ENCODE measurements around the gene SLC22A1.
A peak's percentile ranks its signal among the peaks of the same experiment; 100 is the strongest.
"Not testable (repeated sequence)": the region's sequence is repeated elsewhere in the genome, so short reads cannot be mapped to it uniquely, and the experiment has no call there.

SLC22A1 gene

DNA sequence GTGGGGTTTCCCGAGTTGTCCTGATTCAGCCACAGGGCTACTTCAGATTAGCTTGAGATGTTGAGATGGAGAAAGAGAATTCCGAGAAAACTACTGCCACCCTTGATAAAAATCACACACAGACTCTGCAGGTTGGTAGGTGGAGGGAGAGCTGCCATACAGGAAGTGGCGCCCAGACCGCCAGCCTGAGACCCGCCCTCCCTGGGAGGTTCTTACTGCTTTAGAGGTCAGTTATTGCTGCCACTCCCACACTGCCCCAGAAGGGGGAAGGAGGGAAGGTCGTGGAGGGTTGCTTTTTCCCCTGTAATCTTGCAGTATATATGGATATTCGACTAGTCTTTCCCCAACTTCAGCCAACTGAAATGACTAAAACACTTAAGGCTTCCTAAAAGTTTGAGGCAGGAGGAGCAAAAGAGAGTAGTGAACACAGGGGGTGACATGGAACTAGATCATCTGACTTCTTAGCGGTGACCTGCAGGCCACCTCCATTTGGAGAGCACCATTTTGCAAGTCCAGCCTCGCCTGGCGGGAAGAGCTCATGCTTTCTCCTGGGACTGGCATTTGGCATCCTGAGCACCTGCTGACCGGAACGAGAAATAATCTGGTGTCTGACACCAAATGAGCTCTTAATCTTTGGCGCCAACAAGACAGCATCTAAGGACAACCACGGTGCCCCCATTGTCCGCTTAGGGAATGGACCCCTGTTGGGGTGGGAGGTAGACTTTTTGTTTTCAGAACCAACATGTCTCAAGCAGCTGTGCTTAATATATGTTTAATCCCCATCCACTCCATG is 35.7 kb upstream of the SLC22A1 start:
- TF ChIP-seq, protein P1, sequence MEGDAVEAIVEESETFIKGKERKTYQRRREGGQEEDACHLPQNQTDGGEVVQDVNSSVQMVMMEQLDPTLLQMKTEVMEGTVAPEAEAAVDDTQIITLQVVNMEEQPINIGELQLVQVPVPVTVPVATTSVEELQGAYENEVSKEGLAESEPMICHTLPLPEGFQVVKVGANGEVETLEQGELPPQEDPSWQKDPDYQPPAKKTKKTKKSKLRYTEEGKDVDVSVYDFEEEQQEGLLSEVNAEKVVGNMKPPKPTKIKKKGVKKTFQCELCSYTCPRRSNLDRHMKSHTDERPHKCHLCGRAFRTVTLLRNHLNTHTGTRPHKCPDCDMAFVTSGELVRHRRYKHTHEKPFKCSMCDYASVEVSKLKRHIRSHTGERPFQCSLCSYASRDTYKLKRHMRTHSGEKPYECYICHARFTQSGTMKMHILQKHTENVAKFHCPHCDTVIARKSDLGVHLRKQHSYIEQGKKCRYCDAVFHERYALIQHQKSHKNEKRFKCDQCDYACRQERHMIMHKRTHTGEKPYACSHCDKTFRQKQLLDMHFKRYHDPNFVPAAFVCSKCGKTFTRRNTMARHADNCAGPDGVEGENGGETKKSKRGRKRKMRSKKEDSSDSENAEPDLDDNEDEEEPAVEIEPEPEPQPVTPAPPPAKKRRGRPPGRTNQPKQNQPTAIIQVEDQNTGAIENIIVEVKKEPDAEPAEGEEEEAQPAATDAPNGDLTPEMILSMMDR (IDR thresholded peaks at IDR 0.05; ENCODE audit: extremely low read depth, insufficient read depth, missing control alignments): no peak

GRCh38 chr6:160086754-160087153 is 34.9 kb upstream of the SLC22A1 start:
- in situ Hi-C loops (cut with MboI; ENCODE audit: low pct_unique_long_range_greater_than_20kb, low sequenced_read_pairs, unreplicated experiment): no loop called here

More for the DNA sequence above, 35.7 kb upstream of the SLC22A1 start:
- in situ Hi-C loops (cut with MboI; ENCODE audit: low pct_unique_long_range_greater_than_20kb, low sequenced_read_pairs, unreplicated experiment): no loop called here
- no peak for DNase-seq (ENCODE audit: low spot score)

DNA sequence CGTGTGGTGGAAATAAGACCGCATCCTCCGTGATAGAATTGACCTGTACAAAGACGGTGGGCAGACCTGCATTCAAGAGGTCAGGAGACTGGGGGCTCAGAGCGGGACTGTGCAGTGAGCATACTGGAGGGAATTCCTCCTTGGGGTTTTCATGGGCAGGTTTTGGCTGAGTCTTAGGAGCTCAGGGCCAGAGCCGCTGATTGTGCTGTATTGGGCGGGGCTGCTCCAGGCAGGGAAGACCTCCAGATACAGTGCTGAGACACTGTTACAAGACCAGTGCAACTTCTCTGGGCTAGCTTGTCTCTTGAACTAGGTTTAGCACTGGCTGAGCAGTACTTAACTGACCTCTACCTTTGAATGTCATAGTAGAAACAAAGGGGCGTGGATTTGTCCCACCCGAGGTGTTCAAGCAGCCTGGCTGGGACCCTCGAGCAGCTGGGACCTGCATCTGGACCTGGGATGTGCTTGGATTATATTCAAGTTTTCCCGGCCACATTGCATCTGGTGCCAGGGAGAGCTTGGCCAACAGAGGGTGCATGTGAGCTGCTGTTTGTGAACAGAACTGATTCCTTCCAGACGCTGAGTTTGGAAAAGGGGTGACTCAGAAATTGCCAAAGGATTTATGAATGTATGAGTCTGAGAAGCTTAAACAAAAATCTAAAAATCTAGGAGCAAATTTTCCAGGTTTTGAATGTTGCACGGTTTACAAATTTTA is 33.4 kb upstream of the SLC22A1 start:
- TF ChIP-seq, protein P1 (IDR thresholded peaks at IDR 0.05; ENCODE audit: extremely low read depth, insufficient read depth, missing control alignments): peak; percentile 47
- in situ Hi-C loops (cut with MboI; ENCODE audit: low pct_unique_long_range_greater_than_20kb, low sequenced_read_pairs, unreplicated experiment): no loop called here
- DNase-seq (ENCODE audit: low spot score): no peak

More at GRCh38 chr6:160086754-160087153, 34.9 kb upstream of the SLC22A1 start:
- TF ChIP-seq, protein P1 (IDR thresholded peaks at IDR 0.05; ENCODE audit: extremely low read depth, insufficient read depth, missing control alignments): no peak
- DNase-seq (ENCODE audit: low spot score): no peak

DNA sequence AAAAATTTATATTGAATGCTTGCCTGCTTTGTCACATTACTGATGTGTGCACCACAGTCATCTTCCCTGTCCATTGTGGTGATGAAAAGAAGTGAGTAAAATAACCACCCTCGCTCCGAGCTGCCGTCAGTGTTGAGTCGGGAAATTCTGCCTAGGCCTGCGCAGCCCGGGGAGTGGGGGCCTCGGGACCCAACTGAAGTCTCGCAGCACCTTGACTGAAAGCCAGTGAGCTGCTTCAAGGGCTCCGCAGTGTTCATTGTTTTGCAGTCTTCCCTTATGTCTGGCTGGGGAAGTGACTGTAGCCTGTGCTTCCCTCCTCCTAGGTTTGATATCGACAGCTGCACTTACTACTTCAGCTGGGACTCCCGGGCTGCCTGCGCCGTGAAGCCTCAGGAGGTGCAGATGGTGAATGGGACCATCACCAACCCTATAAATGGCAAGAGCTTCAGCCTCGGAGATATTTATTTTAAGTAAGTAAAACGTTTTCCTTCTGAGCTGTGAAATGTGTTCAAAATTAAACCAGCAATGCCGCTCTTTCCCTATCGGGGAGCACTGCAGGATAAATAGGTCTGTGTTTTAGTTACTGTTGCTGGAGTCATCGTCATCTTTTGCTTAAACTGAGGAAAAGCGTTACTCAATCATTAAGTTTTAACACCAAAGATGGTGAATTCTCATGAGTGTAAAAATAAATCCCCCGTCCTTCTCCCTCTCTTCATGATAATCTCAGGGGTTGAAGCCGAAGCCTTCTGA is 32.7 kb upstream of the SLC22A1 start:
- in situ Hi-C loops (cut with MboI; ENCODE audit: low pct_unique_long_range_greater_than_20kb, low sequenced_read_pairs, unreplicated experiment): no loop called here
- TF ChIP-seq, protein P1 (IDR thresholded peaks at IDR 0.05; ENCODE audit: extremely low read depth, insufficient read depth, missing control alignments): no peak
- DNase-seq (ENCODE audit: low spot score): no peak

DNA sequence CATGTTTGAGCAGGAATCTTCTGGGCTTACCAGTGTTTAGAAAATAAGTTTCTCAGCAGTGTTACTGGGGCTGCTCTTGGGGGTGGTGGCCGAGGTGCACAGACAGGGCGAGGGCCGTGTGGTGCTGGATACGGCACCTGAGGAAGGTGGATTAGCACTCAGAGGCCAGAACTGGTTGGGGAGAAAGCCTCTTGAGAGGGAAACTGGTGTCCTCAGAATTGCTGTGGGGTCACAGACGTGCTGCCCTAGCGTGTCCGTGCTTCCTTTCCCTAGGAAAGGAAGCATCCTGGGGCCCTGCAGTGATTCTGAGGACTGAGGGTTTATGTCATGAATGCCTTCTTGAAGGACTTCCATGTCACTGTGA is 32.1 kb upstream of the SLC22A1 start:
- DNase-seq (ENCODE audit: low spot score): no peak
- in situ Hi-C loops (cut with MboI; ENCODE audit: low pct_unique_long_range_greater_than_20kb, low sequenced_read_pairs, unreplicated experiment): no loop called here
- TF ChIP-seq, protein P1 (IDR thresholded peaks at IDR 0.05; ENCODE audit: extremely low read depth, insufficient read depth, missing control alignments): no peak

DNA sequence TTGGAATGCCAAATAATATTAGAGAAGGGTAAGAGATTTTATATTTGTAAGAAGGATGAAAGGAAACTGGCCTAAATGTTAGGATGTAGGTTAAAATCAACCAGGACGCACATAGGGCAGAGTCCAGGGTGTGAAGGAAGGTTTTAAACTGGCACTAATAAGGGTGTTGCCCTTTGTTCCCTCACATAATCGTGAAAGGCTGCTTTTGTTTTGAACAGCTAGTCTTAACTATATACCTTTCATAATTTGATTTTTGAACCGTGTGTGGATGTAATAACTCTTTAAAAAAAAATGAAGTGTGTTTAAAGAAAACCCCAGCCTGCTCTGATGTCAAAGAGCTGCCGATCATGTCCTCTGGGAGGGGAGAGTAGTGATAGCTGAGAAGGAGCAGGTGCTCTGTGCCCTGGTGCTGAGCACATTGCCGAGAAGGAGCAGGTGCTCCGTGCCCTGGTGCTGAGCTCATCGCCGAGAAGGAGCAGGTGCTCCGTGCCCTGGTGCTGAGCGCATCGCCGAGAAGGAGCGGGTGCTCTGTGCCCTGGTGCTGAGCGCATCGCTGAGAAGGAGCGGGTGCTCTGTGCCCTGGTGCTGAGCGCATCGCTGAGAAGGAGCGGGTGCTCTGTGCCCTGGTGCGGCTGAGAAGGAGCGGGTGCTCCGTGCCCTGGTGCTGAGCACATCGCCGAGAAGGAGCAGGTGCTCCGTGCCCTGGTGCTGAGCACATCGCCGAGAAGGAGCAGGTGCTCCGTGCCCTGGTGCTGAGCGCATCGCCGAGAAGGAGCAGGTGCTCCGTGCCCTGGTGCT is 31.0 kb upstream of the SLC22A1 start:
- DNase-seq (ENCODE audit: low spot score); in situ Hi-C loops (cut with MboI; ENCODE audit: low pct_unique_long_range_greater_than_20kb, low sequenced_read_pairs, unreplicated experiment): not testable (repeated sequence)

- in situ Hi-C loops (cut with MboI; ENCODE audit: low pct_unique_long_range_greater_than_20kb, low sequenced_read_pairs, unreplicated experiment); DNase-seq (ENCODE audit: low spot score): not testable (repeated sequence)
Measured at GRCh38 chr6:160092176-160092575, 29.4 kb upstream of the SLC22A1 start.

All from GM13977 (cell line).